AG20443 (cell line): Measurements from ENCODE around the gene DYRK1A.

Experiments used
- DNase-seq: peaks from one replicate; pipeline ENCODE4 v3.0.0; 2012; ENCODE audit warnings: low spot score, mixed read lengths

The DYRK1A gene

DNA sequence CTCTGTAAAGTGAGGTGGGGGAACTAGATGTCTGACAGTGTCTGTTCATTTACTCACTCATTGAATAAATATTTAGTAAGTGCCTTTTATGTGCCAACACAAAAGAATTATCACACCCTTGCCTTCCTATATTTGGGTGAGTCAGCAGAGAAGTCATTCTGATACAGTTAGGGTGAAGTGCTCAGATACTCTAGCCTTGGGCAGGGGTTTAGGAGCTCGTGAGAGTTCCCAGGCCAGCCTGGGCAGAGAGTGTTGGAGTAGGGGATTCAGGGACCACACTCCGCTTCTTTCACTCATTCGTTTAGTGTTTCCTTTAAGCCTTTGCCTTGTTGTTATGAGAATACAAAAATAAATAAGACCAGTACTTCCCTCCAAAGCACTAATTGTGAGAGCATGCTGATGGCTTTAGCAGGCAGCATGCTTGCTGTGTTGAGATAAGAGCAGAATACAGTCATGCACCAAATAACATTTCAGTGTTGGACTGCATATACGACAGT lies 83.9 kb downstream of the DYRK1A start:
- no peak for DNase-seq

GRCh38 chr21:37451446-37451845 lies 84.9 kb downstream of the DYRK1A start:
- no peak for DNase-seq

GRCh38 chr21:37452227-37452626 lies 85.7 kb downstream of the DYRK1A start:
- peak; percentile 71 for DNase-seq

GRCh38 chr21:37453350-37453749 lies 86.8 kb downstream of the DYRK1A start:
- DNase-seq = no peak

DNA sequence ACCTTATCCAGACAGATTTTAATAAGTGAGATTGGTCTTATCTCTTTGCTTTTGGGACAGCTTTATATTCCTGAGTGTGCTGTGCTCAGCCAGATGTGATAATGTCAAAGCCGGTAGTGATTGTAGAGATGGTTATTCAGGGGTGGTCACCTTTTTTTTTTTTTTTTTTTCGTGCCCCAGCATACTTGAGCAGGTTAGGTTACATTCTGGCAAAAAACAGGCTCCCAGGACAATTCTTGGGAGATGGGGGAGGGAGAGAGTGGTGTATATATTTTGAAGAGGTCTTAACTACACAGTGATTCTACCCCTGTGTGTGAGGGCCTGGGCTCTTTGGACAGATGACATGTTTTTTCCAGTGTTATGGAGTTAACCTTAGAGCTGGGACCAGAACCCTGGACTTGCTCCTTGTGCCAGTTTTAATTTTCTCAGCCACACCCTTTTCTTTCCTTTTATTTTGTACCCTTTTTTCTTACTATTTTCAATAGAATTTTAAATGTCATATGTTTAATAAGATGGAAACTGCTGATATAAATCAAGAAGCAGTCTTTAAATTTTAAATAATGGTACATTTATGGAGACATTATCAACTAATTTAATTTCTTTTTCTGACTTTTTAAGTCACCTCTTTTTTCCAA lies 88.4 kb downstream of the DYRK1A start:
- no peak for DNase-seq

DNA sequence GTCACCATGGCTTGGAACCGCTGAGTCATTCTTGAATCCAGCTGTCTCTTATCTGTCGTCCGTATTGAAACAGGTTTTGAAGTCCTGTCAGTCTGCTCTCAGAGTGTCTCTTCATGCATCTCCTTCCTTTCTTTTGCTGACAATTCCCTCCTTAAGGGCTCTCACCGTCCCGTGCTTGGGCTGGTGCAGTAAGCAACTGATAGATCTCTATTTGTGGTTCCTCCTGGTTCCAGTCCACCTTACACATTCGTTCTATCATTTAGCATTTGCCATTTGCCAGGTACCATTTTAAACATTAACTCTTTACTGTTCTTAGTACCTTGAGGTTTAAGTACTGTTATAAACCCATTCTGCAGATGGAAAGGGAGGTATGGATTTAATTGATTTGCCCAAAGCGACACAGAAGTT lies 88.9 kb downstream of the DYRK1A start:
- no peak for DNase-seq

- DNase-seq = no peak
These were observed 92.2 kb downstream of the DYRK1A start for GRCh38 chr21:37458669-37459276.

DNA sequence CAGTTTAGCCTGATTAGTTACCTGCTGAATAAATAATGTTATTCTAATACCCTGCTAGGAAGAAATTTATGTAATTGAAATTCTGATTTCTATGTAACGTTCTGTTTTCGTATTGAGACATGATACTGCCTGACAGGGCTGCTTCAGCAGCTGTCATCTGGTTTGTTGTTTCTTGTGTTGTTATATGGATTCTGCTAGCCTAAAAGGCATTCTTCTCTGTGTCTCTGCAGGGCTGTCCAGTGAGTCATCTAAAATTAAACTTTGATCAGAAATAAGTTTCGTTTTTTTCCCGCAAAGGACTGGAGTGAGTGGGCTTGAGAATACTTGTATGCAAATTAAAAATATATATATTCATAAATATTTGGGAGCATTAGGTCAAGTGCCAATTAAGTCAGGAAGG lies 93.0 kb downstream of the DYRK1A start:
- peak; percentile 74 for DNase-seq

DNA sequence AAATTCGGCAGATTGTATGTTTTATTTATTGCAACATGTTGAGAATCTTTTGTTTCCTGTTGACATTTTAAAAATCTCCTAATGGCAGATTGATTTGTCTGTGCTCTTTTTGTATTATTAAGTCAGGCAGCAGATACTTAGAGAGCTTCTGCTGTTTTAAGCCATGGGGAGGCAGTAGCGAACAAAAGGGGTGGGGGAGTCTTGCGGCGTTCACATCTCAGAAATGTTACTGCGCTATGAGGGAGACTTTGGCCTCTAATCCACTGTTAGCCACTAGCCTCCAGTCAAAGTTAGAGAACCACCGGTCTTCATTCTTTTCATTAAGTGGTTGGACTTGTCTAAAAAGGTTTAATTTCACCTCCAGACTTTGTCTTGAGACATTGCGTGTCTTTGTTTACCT lies 93.6 kb downstream of the DYRK1A start:
- DNase-seq = no peak

DNA sequence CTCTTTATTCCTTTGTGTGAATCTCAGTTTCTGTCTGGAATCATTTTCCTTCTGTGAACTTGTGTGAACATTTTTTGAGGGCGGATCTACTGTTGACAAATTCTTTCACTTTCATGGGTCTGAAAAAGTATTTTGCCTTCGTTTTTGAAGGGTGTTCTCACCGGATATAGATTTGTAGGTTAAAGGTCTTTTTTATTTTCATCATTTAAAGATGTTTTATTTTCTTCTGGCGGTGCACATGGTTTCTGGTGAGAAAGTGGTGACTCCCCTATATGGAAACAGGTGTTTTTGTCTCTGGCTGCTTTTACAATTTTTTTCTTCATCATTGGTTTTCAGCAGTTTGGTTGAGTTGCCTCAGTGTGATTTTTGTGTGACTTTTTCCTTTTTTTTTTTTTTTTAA lies 94.9 kb downstream of the DYRK1A start:
- no peak for DNase-seq

DNA sequence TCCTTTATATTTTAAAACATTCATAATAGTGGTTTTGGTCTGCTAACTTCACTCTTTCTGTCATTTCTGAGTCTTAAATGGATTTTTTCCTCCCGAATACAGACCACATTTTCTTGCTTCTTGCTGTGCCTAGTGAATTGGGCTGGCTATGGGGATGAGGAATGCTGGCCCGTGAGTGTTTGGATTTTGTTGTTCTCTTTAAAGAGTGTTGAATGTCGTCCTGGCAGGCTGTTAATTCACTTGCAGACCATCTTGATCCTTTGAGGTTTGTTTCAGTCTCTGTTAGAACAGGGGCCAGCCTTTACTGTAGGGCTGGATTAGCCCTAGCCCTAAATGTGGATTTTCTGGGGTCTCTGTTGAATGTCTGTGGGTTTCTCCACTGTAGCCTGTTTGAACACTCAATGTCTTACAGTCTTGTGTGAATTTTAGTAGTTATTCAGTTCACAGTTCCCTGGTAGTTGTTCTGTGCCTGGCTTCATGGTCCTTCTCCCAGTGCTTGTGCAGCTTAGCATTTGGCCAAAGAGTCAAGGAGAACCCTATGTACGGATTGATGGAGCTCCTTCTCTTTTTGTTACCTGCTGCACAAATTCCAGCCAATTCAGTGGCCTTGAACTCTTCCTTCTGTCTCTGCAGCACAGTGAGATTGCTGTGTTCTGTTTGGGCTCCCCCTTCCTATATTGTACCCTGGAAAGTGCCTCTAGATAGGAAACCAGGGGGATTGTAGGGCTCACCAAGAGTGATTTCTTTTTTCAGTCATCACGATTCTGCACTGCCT lies 95.7 kb downstream of the DYRK1A start:
- DNase-seq = no peak

DNA sequence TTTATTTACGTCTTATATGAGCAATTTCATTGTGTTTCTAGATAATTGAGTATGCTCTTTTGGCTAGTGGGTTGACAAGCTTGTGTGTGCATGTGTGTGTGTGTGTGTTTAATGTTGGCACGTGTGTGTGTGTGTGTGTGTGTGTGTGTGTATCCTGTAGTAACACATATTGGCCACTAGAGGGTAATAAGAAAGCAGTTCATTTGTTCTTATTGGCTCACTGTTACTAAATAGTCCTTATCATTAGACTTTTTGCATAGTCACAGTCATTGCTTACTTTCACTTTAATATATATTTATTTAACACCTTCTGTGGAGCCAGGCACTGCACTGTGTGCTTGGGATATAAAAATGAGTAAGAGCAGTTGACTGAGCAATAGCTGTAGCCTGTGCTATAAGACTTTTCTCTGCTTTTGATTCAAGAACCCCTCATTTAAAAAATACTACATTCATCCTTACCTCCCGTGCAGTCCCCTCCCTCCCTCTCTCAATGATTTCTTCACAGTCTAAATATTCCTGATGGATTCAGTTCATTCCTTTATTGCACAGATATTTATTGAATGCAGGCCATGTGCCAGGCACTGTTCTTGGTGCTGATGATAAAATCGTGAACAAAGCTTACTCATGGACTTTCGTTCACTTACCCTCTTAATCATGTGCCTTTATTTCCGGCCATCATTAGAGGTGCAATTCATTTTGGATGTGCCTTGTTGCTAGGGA lies 96.7 kb downstream of the DYRK1A start:
- DNase-seq = peak; percentile 32

GRCh38 chr21:37467082-37467481 lies 100.5 kb downstream of the DYRK1A start:
- no peak for DNase-seq

DNA sequence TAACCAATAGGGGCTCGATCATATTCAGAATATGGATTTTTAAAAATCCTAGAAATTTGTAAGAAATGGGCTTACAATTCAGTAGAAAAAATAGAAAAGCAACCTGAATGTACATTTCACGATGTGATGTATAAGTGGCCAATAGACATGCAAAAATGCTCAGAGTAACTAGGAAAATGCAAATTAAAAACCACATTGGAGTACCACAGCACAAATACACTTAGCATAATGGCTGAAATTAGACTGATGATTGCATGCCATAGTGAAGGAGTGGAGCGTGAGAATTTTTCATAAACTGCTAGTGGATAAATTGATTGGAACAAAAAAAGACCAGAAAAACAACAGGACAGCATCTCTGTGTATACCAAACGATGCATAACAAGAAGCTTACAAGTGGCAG lies 102.3 kb downstream of the DYRK1A start:
- no peak for DNase-seq

DNA sequence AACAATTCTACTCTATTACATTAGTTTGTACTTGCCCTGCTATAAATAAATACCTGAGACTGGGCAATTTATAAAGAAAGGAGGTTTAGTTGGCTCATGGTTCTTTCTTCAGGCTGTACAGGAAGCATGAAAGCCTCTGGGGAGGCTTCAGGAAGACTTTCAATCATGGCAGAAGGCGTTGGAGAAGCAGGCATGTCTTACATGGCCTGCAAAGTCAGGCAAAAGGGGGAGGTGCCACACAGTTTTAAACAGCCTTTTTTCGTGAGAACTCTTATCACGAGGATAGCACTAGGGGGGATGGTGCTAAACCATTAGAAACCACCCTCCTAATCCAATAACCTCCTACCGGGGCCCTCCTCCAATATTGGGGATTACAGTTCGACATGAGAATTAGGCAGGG lies 102.9 kb downstream of the DYRK1A start:
- no peak for DNase-seq

GRCh38 chr21:37472581-37472980 lies 106.0 kb downstream of the DYRK1A start:
- no peak for DNase-seq

GRCh38 chr21:37473491-37473890 lies 106.9 kb downstream of the DYRK1A start:
- DNase-seq = no peak

DNA sequence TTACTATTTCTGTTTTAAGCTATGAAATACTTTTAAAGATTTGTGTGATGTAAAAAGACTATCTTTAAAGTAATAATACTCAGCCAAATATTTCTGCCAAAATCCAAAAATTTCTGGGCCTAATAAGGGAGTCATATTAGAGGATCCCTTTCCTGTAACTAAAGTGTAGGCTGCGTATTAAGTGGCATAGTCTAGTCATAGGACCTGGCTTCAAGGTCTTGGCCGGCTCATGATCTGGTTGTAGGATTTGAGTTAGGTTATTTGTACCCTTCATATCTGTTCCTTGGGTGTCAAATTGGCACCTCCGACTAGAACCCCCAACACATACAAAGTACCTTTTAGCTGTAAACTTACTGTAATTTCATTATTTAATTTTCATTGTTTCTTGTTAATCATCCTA lies 107.8 kb downstream of the DYRK1A start:
- DNase-seq = no peak

DNA sequence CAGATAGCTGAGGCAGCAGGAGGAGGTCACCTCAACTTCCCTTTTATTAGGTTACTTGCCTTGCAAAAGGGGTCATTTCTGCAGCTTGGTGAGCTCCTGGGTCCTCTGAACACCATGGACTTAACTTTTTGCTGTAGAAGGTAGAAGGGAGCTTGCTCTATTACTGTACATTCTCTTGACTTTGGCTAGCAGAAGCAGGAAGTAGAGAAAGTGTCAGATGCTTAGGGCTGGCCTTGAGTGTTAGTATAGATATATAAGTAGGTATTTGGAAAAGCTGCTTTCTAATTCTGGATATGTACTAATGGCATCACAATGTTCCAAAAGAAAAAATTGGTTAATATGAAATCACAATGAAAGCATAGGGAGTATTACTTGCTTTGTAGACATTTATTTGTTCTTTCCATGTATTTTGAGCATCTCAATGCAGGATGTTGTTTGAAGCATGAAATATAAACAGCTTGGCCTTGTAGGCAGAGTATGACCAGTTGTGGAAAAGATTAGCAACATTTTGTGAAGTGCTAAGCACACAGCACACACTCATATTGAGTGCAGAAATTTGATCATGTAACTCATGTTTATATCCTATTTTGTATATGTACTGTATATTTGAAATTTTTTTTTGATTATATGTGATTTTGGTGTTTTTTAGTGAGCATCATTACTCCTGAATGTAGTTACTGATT lies 108.8 kb downstream of the DYRK1A start:
- DNase-seq = no peak

- DNase-seq = no peak
These were observed 112.2 kb downstream of the DYRK1A start for GRCh38 chr21:37478794-37479193.

GRCh38 chr21:37483776-37484175 lies 117.2 kb downstream of the DYRK1A start:
- DNase-seq = no peak
